ENCODE data around the gene ENAH.

Gene ENAH

GRCh38 chr1:225534135-225534534 is 118.8 kb downstream of the ENAH start:
- Histone ChIP-seq H3K36me3 (ENCODE audit: insufficient read depth, insufficient read length, low read length) (peaks cover 20% of the 10 kb centered on the region), H3K9me3 (ENCODE audit: insufficient read depth, low read length) (no peaks in the 10 kb centered on the region), H3K9ac (ENCODE audit: insufficient read length, low read depth) (no peak overlapping the region), H3K4me1 (ENCODE audit: insufficient read depth, insufficient read length) (no peaks in the 10 kb centered on the region), H3K4me3 (ENCODE audit: insufficient read length, low read depth) (no peak overlapping the region), H3K27me3 (ENCODE audit: insufficient read depth, insufficient read length) (no peaks in the 10 kb centered on the region)
- TF ChIP-seq ZNF274 (IDR thresholded peaks at IDR 0.05; ENCODE audit: low read depth, low read length) (no peak), YY1 (IDR thresholded peaks at IDR 0.05; ENCODE audit: insufficient read depth, insufficient read length) (no peak), SUZ12 (IDR thresholded peaks at IDR 0.05; ENCODE audit: extremely low read depth, insufficient read depth, insufficient read length) (no peak)
- DNase-seq (ENCODE audit: low read depth, low spot score), result no peak

- Histone ChIP-seq H3K4me1 (ENCODE audit: insufficient read depth, insufficient read length) (no peaks in the 10 kb centered on the region), H3K27me3 (ENCODE audit: insufficient read depth, insufficient read length) (no peaks in the 10 kb centered on the region), H3K4me3 (ENCODE audit: insufficient read length, low read depth) (no peak overlapping the region), H3K36me3 (ENCODE audit: insufficient read depth, insufficient read length, low read length) (peaks cover 28% of the 10 kb centered on the region), H3K9ac (ENCODE audit: insufficient read length, low read depth) (no peak overlapping the region), H3K9me3 (ENCODE audit: insufficient read depth, low read length) (no peaks in the 10 kb centered on the region)
- no peak for DNase-seq (ENCODE audit: low read depth, low spot score)
- TF ChIP-seq ZNF274 (IDR thresholded peaks at IDR 0.05; ENCODE audit: low read depth, low read length) (no peak), YY1 (IDR thresholded peaks at IDR 0.05; ENCODE audit: insufficient read depth, insufficient read length) (no peak), SUZ12 (IDR thresholded peaks at IDR 0.05; ENCODE audit: extremely low read depth, insufficient read depth, insufficient read length) (no peak)
These were observed 119.7 kb downstream of the ENAH start for GRCh38 chr1:225533238-225533637.

DNA sequence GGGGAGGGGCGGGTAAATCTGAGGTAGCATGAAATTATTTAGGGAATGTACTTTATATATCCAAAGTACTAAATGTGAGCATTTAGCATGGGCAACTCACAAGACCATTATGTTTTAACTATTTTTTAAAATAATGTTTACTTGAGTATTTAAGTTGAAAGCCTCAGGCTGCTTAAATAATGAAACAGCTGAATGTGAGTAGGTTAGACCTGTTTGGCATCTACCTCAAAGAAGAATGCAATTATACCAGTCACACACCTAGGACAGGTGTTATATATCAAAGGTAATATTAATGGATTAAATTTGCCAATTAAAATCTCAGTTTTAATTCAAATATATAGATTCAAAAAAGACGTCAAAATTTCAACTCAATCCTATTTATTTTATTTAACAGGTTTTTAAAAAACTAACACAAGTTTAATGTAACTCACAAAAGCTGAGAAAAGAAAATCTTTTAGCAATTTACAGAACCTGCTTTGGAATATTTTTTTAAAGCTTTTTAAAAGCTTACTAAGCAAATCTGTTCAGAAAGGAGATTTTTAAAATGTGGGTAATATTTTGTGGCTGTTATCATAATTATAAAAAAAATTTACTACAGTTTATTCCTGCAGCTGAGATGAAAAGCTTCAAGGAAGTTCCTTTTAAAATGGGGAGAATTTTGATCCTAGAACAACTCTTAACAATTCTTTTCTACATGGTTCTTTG is 120.5 kb downstream of the ENAH start:
- H3K27me3 ChIP-seq (ENCODE audit: insufficient read depth, insufficient read length), result no peaks in the 10 kb centered on the region
- no peak overlapping the region for H3K9ac ChIP-seq (ENCODE audit: insufficient read length, low read depth)
- no peak overlapping the region for H3K4me3 ChIP-seq (ENCODE audit: insufficient read length, low read depth)
- H3K9me3 ChIP-seq (ENCODE audit: insufficient read depth, low read length), result no peaks in the 10 kb centered on the region
- no peaks in the 10 kb centered on the region for H3K4me1 ChIP-seq (ENCODE audit: insufficient read depth, insufficient read length)
- peaks cover 28% of the 10 kb centered on the region for H3K36me3 ChIP-seq (ENCODE audit: insufficient read depth, insufficient read length, low read length)
- TF ChIP-seq YY1 (IDR thresholded peaks at IDR 0.05; ENCODE audit: insufficient read depth, insufficient read length), result no peak
- TF ChIP-seq ZNF274 (IDR thresholded peaks at IDR 0.05; ENCODE audit: low read depth, low read length), result no peak
- no peak for DNase-seq (ENCODE audit: low read depth, low spot score)

- H3K9me3 ChIP-seq (ENCODE audit: insufficient read depth, low read length), result no peaks in the 10 kb centered on the region
- H3K4me3 ChIP-seq (ENCODE audit: insufficient read length, low read depth), result no peak overlapping the region
- H3K27me3 ChIP-seq (ENCODE audit: insufficient read depth, insufficient read length), result no peaks in the 10 kb centered on the region
- H3K36me3 ChIP-seq (ENCODE audit: insufficient read depth, insufficient read length, low read length), result peaks cover 37% of the 10 kb centered on the region
- H3K9ac ChIP-seq (ENCODE audit: insufficient read length, low read depth), result no peak overlapping the region
- TF ChIP-seq YY1 (IDR thresholded peaks at IDR 0.05; ENCODE audit: insufficient read depth, insufficient read length) (no peak), ZNF274 (IDR thresholded peaks at IDR 0.05; ENCODE audit: low read depth, low read length) (no peak), SUZ12 (IDR thresholded peaks at IDR 0.05; ENCODE audit: extremely low read depth, insufficient read depth, insufficient read length) (no peak)
- H3K4me1 ChIP-seq (ENCODE audit: insufficient read depth, insufficient read length), result no peaks in the 10 kb centered on the region
- no peak for DNase-seq (ENCODE audit: low read depth, low spot score)
These were observed 123.2 kb downstream of the ENAH start for GRCh38 chr1:225529726-225530125.

- Histone ChIP-seq H3K27me3 (ENCODE audit: insufficient read depth, insufficient read length) (no peaks in the 10 kb centered on the region), H3K36me3 (ENCODE audit: insufficient read depth, insufficient read length, low read length) (peaks cover 40% of the 10 kb centered on the region), H3K9ac (ENCODE audit: insufficient read length, low read depth) (no peak overlapping the region), H3K9me3 (ENCODE audit: insufficient read depth, low read length) (no peaks in the 10 kb centered on the region), H3K4me1 (ENCODE audit: insufficient read depth, insufficient read length) (no peaks in the 10 kb centered on the region), H3K4me3 (ENCODE audit: insufficient read length, low read depth) (no peak overlapping the region)
- TF ChIP-seq ZNF274 (IDR thresholded peaks at IDR 0.05; ENCODE audit: low read depth, low read length) (no peak), SUZ12 (IDR thresholded peaks at IDR 0.05; ENCODE audit: extremely low read depth, insufficient read depth, insufficient read length) (no peak), YY1 (IDR thresholded peaks at IDR 0.05; ENCODE audit: insufficient read depth, insufficient read length) (no peak)
- DNase-seq (ENCODE audit: low read depth, low spot score), result no peak
These were observed 125.3 kb downstream of the ENAH start for GRCh38 chr1:225527575-225527974.

GRCh38 chr1:225526878-225527277 is 126.0 kb downstream of the ENAH start:
- H3K9me3 ChIP-seq (ENCODE audit: insufficient read depth, low read length), result no peaks in the 10 kb centered on the region
- H3K4me1 ChIP-seq (ENCODE audit: insufficient read depth, insufficient read length), result no peaks in the 10 kb centered on the region
- no peaks in the 10 kb centered on the region for H3K27me3 ChIP-seq (ENCODE audit: insufficient read depth, insufficient read length)
- H3K4me3 ChIP-seq (ENCODE audit: insufficient read length, low read depth), result no peak overlapping the region
- no peak for TF ChIP-seq ZNF274 (IDR thresholded peaks at IDR 0.05; ENCODE audit: low read depth, low read length)
- no peak for TF ChIP-seq YY1 (IDR thresholded peaks at IDR 0.05; ENCODE audit: insufficient read depth, insufficient read length)
- TF ChIP-seq SUZ12 (IDR thresholded peaks at IDR 0.05; ENCODE audit: extremely low read depth, insufficient read depth, insufficient read length), result no peak
- DNase-seq (ENCODE audit: low read depth, low spot score), result no peak
- H3K36me3 ChIP-seq (ENCODE audit: insufficient read depth, insufficient read length, low read length), result peaks cover 40% of the 10 kb centered on the region
- H3K9ac ChIP-seq (ENCODE audit: insufficient read length, low read depth), result no peak overlapping the region

- no peak for TF ChIP-seq ZNF274 (IDR thresholded peaks at IDR 0.05; ENCODE audit: low read depth, low read length)
- Histone ChIP-seq H3K36me3 (ENCODE audit: insufficient read depth, insufficient read length, low read length) (peaks cover 38% of the 10 kb centered on the region), H3K4me1 (ENCODE audit: insufficient read depth, insufficient read length) (no peaks in the 10 kb centered on the region), H3K9ac (ENCODE audit: insufficient read length, low read depth) (no peak overlapping the region), H3K9me3 (ENCODE audit: insufficient read depth, low read length) (no peaks in the 10 kb centered on the region), H3K4me3 (ENCODE audit: insufficient read length, low read depth) (no peak overlapping the region), H3K27me3 (ENCODE audit: insufficient read depth, insufficient read length) (no peaks in the 10 kb centered on the region)
- DNase-seq (ENCODE audit: low read depth, low spot score), result no peak
These were observed 127.5 kb downstream of the ENAH start for GRCh38 chr1:225525377-225525776.
